GM13977 (cell line): ENCODE measurements around the gene SIGLEC10.

Experiments used
- DNase-seq: peaks from one replicate; pipeline ENCODE4 v3.0.0; 2012; ENCODE audit warnings: low spot score
- in situ Hi-C: fragments of 300-500 bp; cut with MboI; formaldehyde crosslinking; loops from one replicate; pipeline ENCODE4 v1.12.0; 2022; ENCODE audit warnings: low sequenced_read_pairs, low pct_unique_long_range_greater_than_20kb, mixed read lengths, inconsistent platforms; ENCODE audit not compliant: unreplicated experiment
- TF ChIP-seq, protein P1 (sequence below): IDR thresholded peaks from 2 replicates; pipeline ENCODE4 v1.5.1; 2012; ENCODE audit warnings: mild to moderate bottlenecking, control low read depth; ENCODE audit not compliant: insufficient read depth; ENCODE audit errors: extremely low read depth, missing control alignments

The SIGLEC10 gene

DNA sequence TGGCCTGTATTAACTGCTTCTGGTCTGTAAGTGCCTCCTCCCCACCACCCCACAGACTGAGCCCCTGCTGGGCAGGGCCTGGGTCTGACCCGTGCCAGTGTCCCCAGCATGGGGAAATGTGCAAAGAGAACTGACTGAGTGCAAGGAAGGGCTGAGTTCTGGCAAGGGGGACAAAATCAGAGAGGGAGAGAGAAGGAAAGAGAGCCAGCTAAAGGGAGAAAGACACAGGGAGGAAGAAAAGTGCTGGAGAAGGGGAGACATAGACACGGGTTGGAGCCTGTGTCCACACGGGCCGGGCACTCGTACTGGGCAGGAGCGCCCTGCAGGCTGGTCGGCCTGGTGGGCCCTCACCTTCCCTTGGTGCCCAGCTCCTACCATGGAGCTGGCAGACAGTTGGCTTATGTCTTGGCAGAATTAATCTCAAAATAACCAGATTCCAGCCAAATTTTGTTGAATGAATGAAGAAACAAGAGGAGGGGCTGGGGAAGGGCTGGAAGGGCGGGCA is 46.2 kb downstream of the SIGLEC10 start:
- TF ChIP-seq, protein P1, sequence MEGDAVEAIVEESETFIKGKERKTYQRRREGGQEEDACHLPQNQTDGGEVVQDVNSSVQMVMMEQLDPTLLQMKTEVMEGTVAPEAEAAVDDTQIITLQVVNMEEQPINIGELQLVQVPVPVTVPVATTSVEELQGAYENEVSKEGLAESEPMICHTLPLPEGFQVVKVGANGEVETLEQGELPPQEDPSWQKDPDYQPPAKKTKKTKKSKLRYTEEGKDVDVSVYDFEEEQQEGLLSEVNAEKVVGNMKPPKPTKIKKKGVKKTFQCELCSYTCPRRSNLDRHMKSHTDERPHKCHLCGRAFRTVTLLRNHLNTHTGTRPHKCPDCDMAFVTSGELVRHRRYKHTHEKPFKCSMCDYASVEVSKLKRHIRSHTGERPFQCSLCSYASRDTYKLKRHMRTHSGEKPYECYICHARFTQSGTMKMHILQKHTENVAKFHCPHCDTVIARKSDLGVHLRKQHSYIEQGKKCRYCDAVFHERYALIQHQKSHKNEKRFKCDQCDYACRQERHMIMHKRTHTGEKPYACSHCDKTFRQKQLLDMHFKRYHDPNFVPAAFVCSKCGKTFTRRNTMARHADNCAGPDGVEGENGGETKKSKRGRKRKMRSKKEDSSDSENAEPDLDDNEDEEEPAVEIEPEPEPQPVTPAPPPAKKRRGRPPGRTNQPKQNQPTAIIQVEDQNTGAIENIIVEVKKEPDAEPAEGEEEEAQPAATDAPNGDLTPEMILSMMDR = no peak
- DNase-seq = no peak
- in situ Hi-C loops = no loop called here

DNA sequence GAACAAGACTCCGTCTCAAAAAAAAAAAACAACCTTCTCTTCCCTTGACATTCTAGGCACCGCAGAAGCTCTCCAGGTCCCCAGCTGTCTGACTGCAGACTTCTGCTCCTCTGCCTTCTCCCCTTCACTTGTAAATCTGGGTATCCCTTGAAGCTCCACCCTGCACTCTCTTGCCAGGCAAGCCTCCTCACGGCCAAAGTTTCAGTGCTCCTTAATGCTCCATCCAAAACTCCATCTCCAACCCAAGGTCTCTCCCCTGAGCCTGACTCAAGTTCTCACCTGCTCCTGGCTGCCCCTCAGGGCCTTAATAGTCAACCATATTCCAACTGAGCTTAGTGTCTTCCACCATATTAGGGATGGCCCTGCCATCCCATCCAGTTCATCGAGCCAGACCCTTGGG is 47.2 kb downstream of the SIGLEC10 start:
- no peak for DNase-seq
- TF ChIP-seq, protein P1 = no peak
- in situ Hi-C loops = no loop called here

DNA sequence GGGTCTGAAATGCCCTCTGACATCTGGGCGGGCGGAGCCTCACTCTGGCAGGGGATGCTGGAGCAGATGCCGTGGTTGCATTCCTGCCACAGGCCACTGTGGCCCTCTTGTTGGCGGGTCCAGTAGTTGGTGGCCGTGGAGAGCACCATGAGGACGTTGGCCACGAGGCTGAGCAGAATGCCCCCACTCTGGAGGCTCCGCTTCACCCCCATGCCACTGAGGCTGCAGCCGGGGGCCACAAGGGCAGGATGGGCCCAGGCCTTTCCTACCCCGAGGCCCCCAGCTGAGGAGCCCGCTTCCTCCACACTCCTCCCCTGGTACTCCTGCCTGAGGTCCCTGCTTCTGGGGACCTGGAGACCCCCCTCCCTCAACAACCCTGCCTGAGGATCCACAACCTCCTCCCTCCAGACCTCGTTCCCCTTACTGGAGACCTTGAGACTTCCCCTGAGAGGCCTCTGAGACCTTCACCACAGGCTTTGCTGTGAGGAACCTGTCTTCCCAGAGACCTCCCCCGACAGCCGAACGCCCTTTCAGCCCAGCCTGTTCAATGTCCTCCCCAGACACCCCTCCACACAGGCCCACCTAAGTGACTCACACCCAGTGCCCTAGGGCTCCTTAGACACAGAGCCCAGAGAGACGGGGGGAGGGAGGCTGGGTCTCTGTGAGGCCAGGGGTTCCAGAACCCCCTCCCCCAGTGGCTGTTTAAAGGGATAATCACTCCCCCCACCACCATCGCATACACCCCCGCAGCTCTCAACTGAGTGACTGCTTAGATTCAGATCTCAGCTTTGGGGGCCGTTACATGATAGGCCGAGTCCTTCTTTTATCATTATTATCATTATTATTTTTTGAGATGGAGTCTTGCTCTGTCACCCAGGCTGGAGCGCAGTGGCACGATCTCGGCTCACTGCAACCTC is 48.8 kb downstream of the SIGLEC10 start, which contains the start of gene CLDND2:
CLDND2 (minus strand) TSS at position 638 of the 917 bp plus-strand sequence; CDS start at position 212, 426 bp downstream.
- in situ Hi-C loops = no loop called here

DNA sequence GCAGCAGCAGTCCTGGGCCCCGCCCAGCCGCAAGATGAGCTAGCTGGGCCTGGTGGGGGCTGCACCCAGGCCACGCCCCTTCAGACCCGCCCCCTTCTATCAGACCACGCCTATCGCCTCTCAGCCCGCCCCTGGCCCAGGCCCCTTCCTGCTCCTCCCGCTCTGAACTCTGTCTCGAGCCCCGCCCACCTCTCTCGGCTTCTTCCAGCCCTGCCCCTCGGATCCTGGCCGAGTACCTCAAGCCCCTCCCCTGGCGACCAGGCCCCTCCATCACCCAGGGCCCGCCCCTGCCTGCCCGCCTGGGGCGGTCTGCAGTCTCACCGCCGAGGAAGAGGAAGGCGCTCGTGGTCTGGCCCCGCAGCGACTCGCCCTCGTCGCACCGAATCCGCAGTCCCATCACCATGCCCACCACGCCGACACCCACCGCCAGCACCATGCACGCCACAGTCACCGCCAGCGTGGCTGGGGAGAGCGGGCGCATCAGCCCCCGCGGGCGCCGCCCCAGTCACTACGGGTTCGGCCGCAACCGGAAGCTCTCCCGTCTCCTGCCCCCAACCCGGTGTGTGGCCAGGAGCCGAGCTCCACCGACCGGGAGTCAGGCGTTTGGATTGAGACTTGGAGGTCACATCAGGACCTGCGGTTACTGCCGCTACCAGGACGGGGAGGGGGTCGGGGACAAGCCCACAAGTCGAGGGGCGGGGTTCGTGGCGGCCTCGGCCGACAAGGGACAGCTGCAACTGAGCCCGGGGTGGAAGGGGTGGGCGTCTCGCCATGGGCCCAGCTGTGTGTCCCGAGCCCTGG is 49.7 kb downstream of the SIGLEC10 start:
- in situ Hi-C loops = no loop called here
- DNase-seq = peak; percentile 98
- TF ChIP-seq, protein P1 = no peak

More for the DNA sequence above, 48.8 kb downstream of the SIGLEC10 start, which contains the start of gene CLDND2:
- TF ChIP-seq, protein P1 = no peak
- DNase-seq = no peak

DNA sequence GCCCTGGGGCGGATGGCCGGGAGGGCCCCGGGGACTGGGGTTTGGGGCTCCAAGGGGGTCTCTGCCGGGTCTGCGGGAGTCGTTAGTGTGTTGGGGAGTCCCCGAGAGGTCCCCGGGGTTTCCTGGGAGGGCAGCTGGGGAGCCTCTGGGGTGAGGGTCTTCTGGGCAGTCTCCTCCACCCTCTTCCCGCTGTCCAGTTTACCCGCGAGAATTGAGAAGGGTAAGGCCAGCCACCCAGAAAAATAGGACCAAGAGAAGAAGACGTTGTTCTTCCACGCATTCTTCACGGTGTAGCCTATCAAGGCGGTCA is 50.2 kb downstream of the SIGLEC10 start:
- DNase-seq = no peak
- in situ Hi-C loops = no loop called here
- TF ChIP-seq, protein P1 = no peak

DNA sequence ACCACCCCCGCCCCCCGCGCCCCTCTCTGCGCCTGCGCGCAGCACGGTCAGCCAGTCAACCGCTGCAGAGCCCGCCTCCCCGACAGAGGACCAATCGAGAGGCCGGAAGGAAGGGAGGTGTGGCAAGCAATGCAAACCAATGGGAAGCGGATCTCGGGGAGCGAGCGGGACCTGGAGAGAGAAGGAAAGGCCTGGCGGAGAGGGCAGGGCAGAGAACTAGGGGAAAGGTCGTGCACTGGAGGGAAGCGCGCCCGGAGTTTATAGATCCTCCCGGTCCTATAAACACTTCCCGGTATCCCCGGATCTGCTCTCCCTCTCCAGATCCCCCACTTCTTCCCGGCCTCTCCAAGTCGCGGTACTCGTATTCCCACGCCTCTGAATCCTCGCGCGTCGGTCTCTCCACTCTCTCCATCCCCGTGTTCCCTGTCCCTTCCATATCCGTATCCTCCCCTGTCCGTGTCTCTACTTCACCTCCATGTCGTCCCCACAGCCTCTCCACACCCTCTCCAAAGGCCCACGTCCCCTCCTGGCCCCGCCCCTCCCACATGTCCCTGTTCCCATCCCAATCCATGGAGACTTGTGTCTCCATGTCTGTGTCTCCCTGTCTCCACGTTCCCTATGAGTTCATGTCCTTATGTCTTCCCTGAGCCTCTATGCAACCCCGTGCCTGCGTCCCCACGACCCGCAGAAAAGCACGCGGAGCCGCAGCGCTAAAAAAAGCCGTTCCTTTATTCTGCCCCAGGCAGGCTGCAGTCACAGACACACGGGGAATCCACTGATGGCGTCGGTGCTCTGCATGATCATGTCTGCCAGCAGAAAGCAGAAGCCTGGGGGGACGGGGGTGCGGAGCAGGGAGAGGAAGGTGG is 50.8 kb downstream of the SIGLEC10 start:
- TF ChIP-seq, protein P1 = no peak
- DNase-seq = peak; percentile 96
- in situ Hi-C loops = no loop called here
